Measurements from ENCODE around the gene TMEM161B. TPM values are rescaled to one million over a fixed set of nuclear protein-coding genes. Genes with fewer than 3 reads are reported as not detected.

Gene TMEM161B
- total and polyA plus RNA-seq, 2 of the 13 experiments (the other 11 are each of a cell fraction or from before 2014, with no cell fraction given) = 15.0 to 22.1 TPM

GRCh38 chr5:88258636-88259035, 10.0 kb downstream of the TMEM161B start:
- Histone ChIP-seq H3K4me3 (replicated peaks in 1 of 3; ENCODE audit: insufficient read depth in 1 of 3, low read depth in 2 of 3, low read length in 3 of 3) (no peak overlapping the region), H3K4me1 (ENCODE audit: insufficient read depth, low read length) (peaks cover 7% of the 10 kb centered on the region), H3K4me2 (ENCODE audit: low read depth, low read length) (no peak overlapping the region), H3K36me3 (replicated peaks in 1 of 2; ENCODE audit: control insufficient read depth in 1 of 2, insufficient read depth in 2 of 2, low read length in 2 of 2) (no peaks in the 10 kb centered on the region), H3K79me2 (ENCODE audit: insufficient read depth, low read length) (peaks cover 87% of the 10 kb centered on the region), H3K9ac (ENCODE audit: insufficient read depth, low read depth, low read length) (no peak overlapping the region), H4K20me1 (ENCODE audit: insufficient read depth, low read length) (peaks cover 6% of the 10 kb centered on the region; the same call in 1 of the 2 replicates), H3K9me3 (ENCODE audit: low read length) (no peaks in the 10 kb centered on the region), H3K27me3 (ENCODE audit: control insufficient read depth in 1 of 2, insufficient read depth in 2 of 2, low read length in 2 of 2) (no peaks in the 10 kb centered on the region), H2AFZ (ENCODE audit: low read length) (no peak overlapping the region), H3K27ac (ENCODE audit: extremely low read length, insufficient read depth, low read length) (no peak overlapping the region)
- ChIA-PET CTCF (ENCODE audit: low intra/inter-chr PET ratio, low total read pairs) (no interaction called here), POLR2A (interaction anchor here (1.2 kb wide), 1 partner anchor 10 kb away, joined by 3 read pairs; the partner anchor contains the start of gene TMEM161B)
- in situ Hi-C loops (cut with HindIII; ENCODE audit: extremely low pct_ligation_motif_present, low pct_unique_long_range_greater_than_20kb) = no loop called here
- BruUV-seq (replicated peaks) = no TSS peak
- WGBS (ENCODE audit: low lambda C conversion rate) = 98% methylated on average over 2 of the region's 2 CpGs
- intact Hi-C loops (cut with micrococcal nuclease; ENCODE audit: unreplicated experiment) = no loop called here
- ATAC-seq (no peak), DNase-seq (ENCODE audit: low spot score) (no peak), FAIRE-seq (no peak)
- no peak for TF ChIP-seq SSRP1 (CRISPR knock-in tag; IDR thresholded peaks at IDR 0.05)
- no peak for TF ChIP-seq ZNF3 (CRISPR knock-in tag; IDR thresholded peaks at IDR 0.05)
- TF ChIP-seq MAFF (IDR thresholded peaks at IDR 0.05; ENCODE audit: low read depth, low read length) = no peak
- TF ChIP-seq ZNF766 (CRISPR knock-in tag; IDR thresholded peaks at IDR 0.05; ENCODE audit: borderline replicate concordance) = no peak
- TF ChIP-seq SMARCE1 (IDR thresholded peaks at IDR 0.05; ENCODE audit: borderline replicate concordance) = no peak
- no peak for TF ChIP-seq ZNF83 (CRISPR knock-in tag; IDR thresholded peaks at IDR 0.05; ENCODE audit: borderline replicate concordance)
- TF ChIP-seq HCFC1 (IDR thresholded peaks at IDR 0.05; ENCODE audit: low read depth, low read length) = no peak
- TF ChIP-seq HDAC6 (IDR thresholded peaks at IDR 0.05; ENCODE audit: low read depth, low read length) = no peak
- no peak for TF ChIP-seq RXRA (CRISPR knock-in tag; IDR thresholded peaks at IDR 0.05)
- no peak for TF ChIP-seq MED8 (CRISPR knock-in tag; IDR thresholded peaks at IDR 0.05; ENCODE audit: insufficient replicate concordance)
- TF ChIP-seq ZNF343 (CRISPR knock-in tag; IDR thresholded peaks at IDR 0.05) = no peak
- TF ChIP-seq, protein P1, sequence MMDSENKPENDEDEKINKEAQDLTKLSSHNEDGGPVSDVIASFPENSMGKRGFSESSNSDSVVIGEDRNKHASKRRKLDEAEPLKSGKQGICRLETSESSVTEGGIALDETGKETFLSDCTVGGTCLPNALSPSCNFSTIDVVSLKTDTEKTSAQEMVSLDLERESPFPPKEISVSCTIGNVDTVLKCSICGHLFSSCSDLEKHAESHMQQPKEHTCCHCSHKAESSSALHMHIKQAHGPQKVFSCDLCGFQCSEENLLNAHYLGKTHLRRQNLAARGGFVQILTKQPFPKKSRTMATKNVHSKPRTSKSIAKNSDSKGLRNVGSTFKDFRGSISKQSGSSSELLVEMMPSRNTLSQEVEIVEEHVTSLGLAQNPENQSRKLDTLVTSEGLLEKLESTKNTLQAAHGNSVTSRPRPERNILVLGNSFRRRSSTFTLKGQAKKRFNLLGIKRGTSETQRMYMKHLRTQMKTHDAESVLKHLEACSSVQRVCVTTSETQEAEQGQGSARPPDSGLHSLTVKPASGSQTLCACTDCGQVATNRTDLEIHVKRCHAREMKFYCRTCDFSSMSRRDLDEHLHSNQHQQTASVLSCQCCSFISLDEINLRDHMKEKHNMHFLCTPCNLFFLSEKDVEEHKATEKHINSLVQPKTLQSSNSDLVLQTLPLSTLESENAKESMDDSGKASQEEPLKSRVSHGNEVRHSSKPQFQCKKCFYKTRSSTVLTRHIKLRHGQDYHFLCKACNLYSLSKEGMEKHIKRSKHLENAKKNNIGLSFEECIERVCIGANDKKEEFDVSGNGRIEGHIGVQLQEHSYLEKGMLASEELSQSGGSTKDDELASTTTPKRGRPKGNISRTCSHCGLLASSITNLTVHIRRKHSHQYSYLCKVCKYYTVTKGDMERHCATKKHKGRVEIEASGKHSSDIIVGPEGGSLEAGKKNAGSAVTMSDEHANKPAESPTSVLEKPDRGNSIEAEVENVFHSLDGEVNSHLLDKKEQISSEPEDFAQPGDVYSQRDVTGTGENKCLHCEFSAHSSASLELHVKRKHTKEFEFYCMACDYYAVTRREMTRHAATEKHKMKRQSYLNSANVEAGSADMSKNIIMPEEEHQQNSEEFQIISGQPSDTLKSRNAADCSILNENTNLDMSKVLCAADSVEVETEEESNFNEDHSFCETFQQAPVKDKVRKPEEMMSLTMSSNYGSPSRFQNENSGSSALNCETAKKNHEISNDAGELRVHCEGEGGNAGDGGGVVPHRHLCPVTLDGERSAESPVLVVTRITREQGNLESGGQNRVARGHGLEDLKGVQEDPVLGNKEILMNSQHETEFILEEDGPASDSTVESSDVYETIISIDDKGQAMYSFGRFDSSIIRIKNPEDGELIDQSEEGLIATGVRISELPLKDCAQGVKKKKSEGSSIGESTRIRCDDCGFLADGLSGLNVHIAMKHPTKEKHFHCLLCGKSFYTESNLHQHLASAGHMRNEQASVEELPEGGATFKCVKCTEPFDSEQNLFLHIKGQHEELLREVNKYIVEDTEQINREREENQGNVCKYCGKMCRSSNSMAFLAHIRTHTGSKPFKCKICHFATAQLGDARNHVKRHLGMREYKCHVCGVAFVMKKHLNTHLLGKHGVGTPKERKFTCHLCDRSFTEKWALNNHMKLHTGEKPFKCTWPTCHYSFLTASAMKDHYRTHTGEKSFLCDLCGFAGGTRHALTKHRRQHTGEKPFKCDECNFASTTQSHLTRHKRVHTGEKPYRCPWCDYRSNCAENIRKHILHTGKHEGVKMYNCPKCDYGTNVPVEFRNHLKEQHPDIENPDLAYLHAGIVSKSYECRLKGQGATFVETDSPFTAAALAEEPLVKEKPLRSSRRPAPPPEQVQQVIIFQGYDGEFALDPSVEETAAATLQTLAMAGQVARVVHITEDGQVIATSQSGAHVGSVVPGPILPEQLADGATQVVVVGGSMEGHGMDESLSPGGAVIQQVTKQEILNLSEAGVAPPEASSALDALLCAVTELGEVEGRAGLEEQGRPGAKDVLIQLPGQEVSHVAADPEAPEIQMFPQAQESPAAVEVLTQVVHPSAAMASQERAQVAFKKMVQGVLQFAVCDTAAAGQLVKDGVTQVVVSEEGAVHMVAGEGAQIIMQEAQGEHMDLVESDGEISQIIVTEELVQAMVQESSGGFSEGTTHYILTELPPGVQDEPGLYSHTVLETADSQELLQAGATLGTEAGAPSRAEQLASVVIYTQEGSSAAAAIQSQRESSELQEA (CRISPR knock-in tag; IDR thresholded peaks at IDR 0.05; ENCODE audit: not compliant biosample characterization) = no peak
- no peak for TF ChIP-seq ZFP41 (CRISPR knock-in tag; IDR thresholded peaks at IDR 0.05; ENCODE audit: borderline replicate concordance)
- no peak for TF ChIP-seq SKI (IDR thresholded peaks at IDR 0.05; ENCODE audit: partially characterized antibody)
- no peak for TF ChIP-seq CBFB (CRISPR knock-in tag; IDR thresholded peaks at IDR 0.05)
- no peak for TF ChIP-seq JDP2 (CRISPR knock-in tag; IDR thresholded peaks at IDR 0.05; ENCODE audit: borderline replicate concordance)
- TF ChIP-seq, protein P2, sequence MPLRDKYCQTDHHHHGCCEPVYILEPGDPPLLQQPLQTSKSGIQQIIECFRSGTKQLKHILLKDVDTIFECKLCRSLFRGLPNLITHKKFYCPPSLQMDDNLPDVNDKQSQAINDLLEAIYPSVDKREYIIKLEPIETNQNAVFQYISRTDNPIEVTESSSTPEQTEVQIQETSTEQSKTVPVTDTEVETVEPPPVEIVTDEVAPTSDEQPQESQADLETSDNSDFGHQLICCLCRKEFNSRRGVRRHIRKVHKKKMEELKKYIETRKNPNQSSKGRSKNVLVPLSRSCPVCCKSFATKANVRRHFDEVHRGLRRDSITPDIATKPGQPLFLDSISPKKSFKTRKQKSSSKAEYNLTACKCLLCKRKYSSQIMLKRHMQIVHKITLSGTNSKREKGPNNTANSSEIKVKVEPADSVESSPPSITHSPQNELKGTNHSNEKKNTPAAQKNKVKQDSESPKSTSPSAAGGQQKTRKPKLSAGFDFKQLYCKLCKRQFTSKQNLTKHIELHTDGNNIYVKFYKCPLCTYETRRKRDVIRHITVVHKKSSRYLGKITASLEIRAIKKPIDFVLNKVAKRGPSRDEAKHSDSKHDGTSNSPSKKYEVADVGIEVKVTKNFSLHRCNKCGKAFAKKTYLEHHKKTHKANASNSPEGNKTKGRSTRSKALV (CRISPR knock-in tag; IDR thresholded peaks at IDR 0.05) = no peak

All from HepG2 (cell line).